Body of pancreas (tissue), 4 donors: ENCODE results near the gene CD14.

Experiments
- POLR2A ChIP-seq, 3 donors: fragments of 450-650 bp; IDR thresholded peaks; one replicate each; pipeline ENCODE4 v1.6.1; 2016; ENCODE audit warnings: antibody characterized with exemption in 3 of 3, mild to moderate bottlenecking in 2 of 3
- TF ChIP-seq, protein P1 (sequence below), 7 experiments: fragments of 450-650 bp in 4 of 7; fragments of 200-600 bp in 3 of 7; sonication (generic) in 3 of 7; IDR thresholded peaks; one replicate each; pipeline ENCODE4 v1.5.1; 2016 to 2019; ENCODE audit warnings: antibody characterized with exemption in 7 of 7

DNA sequence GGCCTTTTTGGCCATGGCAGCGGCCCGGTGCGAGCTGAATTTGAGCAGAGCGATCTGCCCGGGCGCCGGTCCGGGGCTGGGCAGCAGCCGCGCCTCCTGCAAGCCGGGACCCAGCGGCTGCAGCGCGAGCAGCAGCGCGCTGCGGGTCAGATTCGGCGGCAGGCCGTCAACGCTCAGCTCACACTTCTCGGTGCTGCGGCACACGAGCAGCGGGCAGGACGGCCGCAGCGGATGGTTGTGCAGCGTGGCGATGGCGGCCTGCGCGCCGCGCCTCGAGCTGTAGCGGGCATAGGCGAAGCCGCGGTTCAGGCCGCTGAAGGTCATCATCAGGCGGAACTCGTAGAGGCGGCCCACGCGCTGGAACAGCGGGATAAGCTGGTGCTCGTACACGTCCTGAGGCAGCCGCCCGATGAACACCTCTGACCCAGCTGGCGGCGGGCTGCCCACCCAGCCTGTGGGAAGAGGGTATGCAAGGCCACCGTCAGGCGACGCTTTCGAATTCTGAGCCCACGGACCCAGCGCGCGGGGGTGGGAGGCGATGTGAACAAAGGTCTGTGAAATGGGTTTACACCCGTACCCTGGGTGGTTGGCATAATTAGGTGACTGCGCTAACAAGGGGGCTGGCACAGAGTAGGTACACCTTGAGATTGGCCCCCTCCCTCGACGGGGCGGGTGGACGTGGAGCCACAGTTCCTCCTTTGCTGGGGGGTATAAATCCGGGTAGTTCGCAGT lies 39.6 kb upstream of the CD14 start:
- TF ChIP-seq, protein P1, sequence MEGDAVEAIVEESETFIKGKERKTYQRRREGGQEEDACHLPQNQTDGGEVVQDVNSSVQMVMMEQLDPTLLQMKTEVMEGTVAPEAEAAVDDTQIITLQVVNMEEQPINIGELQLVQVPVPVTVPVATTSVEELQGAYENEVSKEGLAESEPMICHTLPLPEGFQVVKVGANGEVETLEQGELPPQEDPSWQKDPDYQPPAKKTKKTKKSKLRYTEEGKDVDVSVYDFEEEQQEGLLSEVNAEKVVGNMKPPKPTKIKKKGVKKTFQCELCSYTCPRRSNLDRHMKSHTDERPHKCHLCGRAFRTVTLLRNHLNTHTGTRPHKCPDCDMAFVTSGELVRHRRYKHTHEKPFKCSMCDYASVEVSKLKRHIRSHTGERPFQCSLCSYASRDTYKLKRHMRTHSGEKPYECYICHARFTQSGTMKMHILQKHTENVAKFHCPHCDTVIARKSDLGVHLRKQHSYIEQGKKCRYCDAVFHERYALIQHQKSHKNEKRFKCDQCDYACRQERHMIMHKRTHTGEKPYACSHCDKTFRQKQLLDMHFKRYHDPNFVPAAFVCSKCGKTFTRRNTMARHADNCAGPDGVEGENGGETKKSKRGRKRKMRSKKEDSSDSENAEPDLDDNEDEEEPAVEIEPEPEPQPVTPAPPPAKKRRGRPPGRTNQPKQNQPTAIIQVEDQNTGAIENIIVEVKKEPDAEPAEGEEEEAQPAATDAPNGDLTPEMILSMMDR (IDR thresholded peaks at IDR 0.05), result no peak
- TF ChIP-seq POLR2A (IDR thresholded peaks at IDR 0.05), result no peak
